Stimulated activated CD8-positive, alpha-beta memory T cell treated with anti-CD3 and anti-CD28 coated beads, Interleukin-2, amount 100 ng/mL, for 48 hours (primary cell): ENCODE results near the gene CSNK1A1L.
"Not testable (repeated sequence)": the region's sequence is repeated elsewhere in the genome, so short reads cannot be mapped to it uniquely, and the experiment has no call there.

Source experiments
- DNase-seq, 2 donors: peaks; one replicate each; pipeline ENCODE4 v3.0.0-alpha.2; 2020; ENCODE audit warnings: low read depth in 2 of 2

The CSNK1A1L gene

GRCh38 chr13:37058910-37059847 lies 46.3 kb downstream of the CSNK1A1L start, which contains the start of gene SUPT20H:
TSS of gene SUPT20H (minus strand) at chr13:37059688. CDS start at chr13:37051490, 8,198 bp downstream.
- DNase-seq = peak; percentile 91 to 92

GRCh38 chr13:37056228-37056627 lies 49.2 kb downstream of the CSNK1A1L start:
- DNase-seq = not testable (repeated sequence)
